HT1080 (cell line): Measurements from ENCODE around the gene NUDT6. TPM values are rescaled to one million over a fixed set of nuclear protein-coding genes. Genes with fewer than 3 reads are reported as not detected.

Source experiments
- DNase-seq: peaks from one replicate; pipeline ENCODE4 v3.0.0-alpha.2; 2015; ENCODE audit warnings: low read depth
- total RNA-seq: library from RNA; depleted of rRNA; stranded (reverse); fragments of >200 nt; shearing (Covaris generic); gene quantifications from 2 replicates; pipeline ENCODE4 v1.2.3, GENCODE V29; 2014

NUDT6 gene
- total RNA-seq, 1 experiment from 2014 or later, result 13.6 TPM

- DNase-seq, result peak; percentile 51
These were observed 8.0 kb downstream of the NUDT6 start for GRCh38 chr4:122914292-122914904.

GRCh38 chr4:122912810-122913575 lies 9.4 kb downstream of the NUDT6 start:
- no peak for DNase-seq

GRCh38 chr4:122911588-122911987 lies 10.8 kb downstream of the NUDT6 start:
- no peak for DNase-seq

- DNase-seq, result no peak
These were observed 12.7 kb downstream of the NUDT6 start for GRCh38 chr4:122909683-122910082.

GRCh38 chr4:122908223-122908622 lies 14.2 kb downstream of the NUDT6 start:
- DNase-seq, result no peak

- DNase-seq, result no peak
These were observed 15.5 kb downstream of the NUDT6 start for GRCh38 chr4:122906859-122907305.

GRCh38 chr4:122903766-122904288 lies 18.6 kb downstream of the NUDT6 start:
- DNase-seq, result no peak

- DNase-seq, result no peak
These were observed 21.0 kb downstream of the NUDT6 start for GRCh38 chr4:122901247-122902010.

- no peak for DNase-seq
These were observed 22.1 kb downstream of the NUDT6 start for GRCh38 chr4:122900314-122900713.

- DNase-seq, result no peak
These were observed 22.7 kb downstream of the NUDT6 start for GRCh38 chr4:122899682-122900081.

GRCh38 chr4:122898370-122899150 lies 23.8 kb downstream of the NUDT6 start:
- DNase-seq, result peak; percentile 95

GRCh38 chr4:122896270-122896669 lies 26.1 kb downstream of the NUDT6 start:
- no peak for DNase-seq

GRCh38 chr4:122895336-122895995 lies 26.9 kb downstream of the NUDT6 start:
- no peak for DNase-seq

GRCh38 chr4:122894827-122895226 lies 27.6 kb downstream of the NUDT6 start:
- no peak for DNase-seq

- DNase-seq, result no peak
These were observed 32.1 kb downstream of the NUDT6 start for GRCh38 chr4:122890147-122890795.

GRCh38 chr4:122889726-122890125 lies 32.7 kb downstream of the NUDT6 start:
- no peak for DNase-seq

- DNase-seq, result no peak
These were observed 37.9 kb downstream of the NUDT6 start for GRCh38 chr4:122884499-122884898.

- DNase-seq, result no peak
These were observed 39.3 kb downstream of the NUDT6 start for GRCh38 chr4:122882857-122883735.

- DNase-seq, result no peak
These were observed 43.4 kb downstream of the NUDT6 start for GRCh38 chr4:122879001-122879400.
